Glutamatergic neuron (in vitro differentiated cells): ENCODE data around the gene ZAP70. TPM values are rescaled to one million over a fixed set of nuclear protein-coding genes. Genes with fewer than 3 reads are reported as not detected.

Experiments
- DNase-seq: peaks from one replicate; pipeline ENCODE4 v3.0.0; 2022
- H3K27ac Mint-ChIP-seq: one replicate; pipeline ENCODE4 v1.8.0; 2020; ENCODE audit warnings: mild to moderate bottlenecking, mixed read lengths, inconsistent platforms; ENCODE audit not compliant: unreplicated experiment
- H3K27me3 Mint-ChIP-seq: one replicate; pipeline ENCODE4 v1.8.0; 2020; ENCODE audit warnings: mild to moderate bottlenecking, moderate library complexity, mixed read lengths, inconsistent platforms; ENCODE audit not compliant: unreplicated experiment
- H3K36me3 Mint-ChIP-seq: one replicate; pipeline ENCODE4 v1.8.0; 2020; ENCODE audit warnings: mild to moderate bottlenecking, mixed read lengths, inconsistent platforms; ENCODE audit not compliant: unreplicated experiment
- H3K4me1 Mint-ChIP-seq: one replicate; pipeline ENCODE4 v1.8.0; 2020; ENCODE audit warnings: mild to moderate bottlenecking, low read depth, mixed read lengths, inconsistent platforms; ENCODE audit not compliant: unreplicated experiment
- H3K4me3 Mint-ChIP-seq: one replicate; pipeline ENCODE4 v1.8.0; 2020; ENCODE audit warnings: mild to moderate bottlenecking, mixed read lengths, inconsistent platforms; ENCODE audit not compliant: unreplicated experiment
- H3K9me3 Mint-ChIP-seq: one replicate; pipeline ENCODE4 v1.8.0; 2020; ENCODE audit warnings: mild to moderate bottlenecking, moderate library complexity, mixed read lengths, inconsistent platforms; ENCODE audit not compliant: unreplicated experiment
- CTCF ChIP-seq: fragments of 200-600 bp; sonication (generic); IDR thresholded peaks from one replicate; pipeline ENCODE4 v1.5.0; 2021; ENCODE audit not compliant: partially characterized antibody, unreplicated experiment
- long read RNA-seq: library from polyadenylated mRNA; unstranded; transcript quantifications from one replicate; pipeline ENCODE4 v2.0.0, GENCODE V29; 2020; ENCODE audit not compliant: unreplicated experiment
- total RNA-seq: library from RNA; stranded (reverse); fragmentation: NEBNext Ultra II Directional; extraction: Animal tissue kit (Norgen Biotek cat#: 25700); gene quantifications from one replicate; pipeline ENCODE4 v1.2.1, GENCODE V29; 2021; ENCODE audit not compliant: unreplicated experiment

ZAP70 gene
- 1.3 TPM for total RNA-seq
- long read RNA-seq: 0 reads

GRCh38 chr2:97713296-97714083, at the start of gene ZAP70:
TSS of gene ZAP70 (plus strand) at chr2:97713576. CDS start at chr2:97724037, 10,461 bp downstream.
- H3K4me3 Mint-ChIP-seq: no peak within 1 kb of the TSS
- H3K27me3 Mint-ChIP-seq: peaks cover 2% of the 10 kb centered on the region
- H3K36me3 Mint-ChIP-seq: no peaks in the 10 kb centered on the region
- TF ChIP-seq CTCF: no peak
- peak; percentile 18 for DNase-seq
- H3K27ac Mint-ChIP-seq: no peak within 1 kb of the TSS
- peaks cover 3% of the 10 kb centered on the region for H3K4me1 Mint-ChIP-seq
- peaks cover 4% of the 10 kb centered on the region for H3K9me3 Mint-ChIP-seq

- Mint-ChIP-seq H3K27ac (no peak overlapping the region), H3K36me3 (no peaks in the 10 kb centered on the region), H3K4me1 (peaks cover 25% of the 10 kb centered on the region), H3K4me3 (no peak overlapping the region), H3K27me3 (peaks cover 7% of the 10 kb centered on the region), H3K9me3 (peaks cover 15% of the 10 kb centered on the region)
- no peak for DNase-seq
- TF ChIP-seq CTCF: no peak
These were observed 49.8 kb upstream of the ZAP70 start for GRCh38 chr2:97663626-97663961.

- H3K4me3 Mint-ChIP-seq: peak within 1 kb of the TSS; percentile 94
- H3K27ac Mint-ChIP-seq: peak within 1 kb of the TSS; percentile 100
- TF ChIP-seq CTCF: peak; percentile 70
- peaks cover 7% of the 10 kb centered on the region for H3K27me3 Mint-ChIP-seq
- peaks cover 15% of the 10 kb centered on the region for H3K9me3 Mint-ChIP-seq
- DNase-seq: peak; percentile 98
- H3K36me3 Mint-ChIP-seq: no peaks in the 10 kb centered on the region
- peaks cover 25% of the 10 kb centered on the region for H3K4me1 Mint-ChIP-seq
These were observed 49.3 kb upstream of the ZAP70 start, which contains the start of gene ACTR1B for GRCh38 chr2:97663962-97664635. TSS of gene ACTR1B (minus strand) at chr2:97664044. CDS start at chr2:97663890, 154 bp downstream.

- H3K4me1 Mint-ChIP-seq: peaks cover 25% of the 10 kb centered on the region
These were observed 48.8 kb upstream of the ZAP70 start for GRCh38 chr2:97664636-97664970.

More at GRCh38 chr2:97664636-97664970, 48.8 kb upstream of the ZAP70 start:
- Mint-ChIP-seq H3K9me3 (peaks cover 15% of the 10 kb centered on the region), H3K4me3 (peak overlapping the region; percentile 93), H3K36me3 (no peaks in the 10 kb centered on the region), H3K27me3 (peaks cover 7% of the 10 kb centered on the region), H3K27ac (peak overlapping the region; percentile 96)
- TF ChIP-seq CTCF: no peak
- peak; percentile 46 for DNase-seq
